ENCODE measurements around the gene SOD1.
"Not testable (repeated sequence)": the region's sequence is repeated elsewhere in the genome, so short reads cannot be mapped to it uniquely, and the experiment has no call there.

The SOD1 gene

DNA sequence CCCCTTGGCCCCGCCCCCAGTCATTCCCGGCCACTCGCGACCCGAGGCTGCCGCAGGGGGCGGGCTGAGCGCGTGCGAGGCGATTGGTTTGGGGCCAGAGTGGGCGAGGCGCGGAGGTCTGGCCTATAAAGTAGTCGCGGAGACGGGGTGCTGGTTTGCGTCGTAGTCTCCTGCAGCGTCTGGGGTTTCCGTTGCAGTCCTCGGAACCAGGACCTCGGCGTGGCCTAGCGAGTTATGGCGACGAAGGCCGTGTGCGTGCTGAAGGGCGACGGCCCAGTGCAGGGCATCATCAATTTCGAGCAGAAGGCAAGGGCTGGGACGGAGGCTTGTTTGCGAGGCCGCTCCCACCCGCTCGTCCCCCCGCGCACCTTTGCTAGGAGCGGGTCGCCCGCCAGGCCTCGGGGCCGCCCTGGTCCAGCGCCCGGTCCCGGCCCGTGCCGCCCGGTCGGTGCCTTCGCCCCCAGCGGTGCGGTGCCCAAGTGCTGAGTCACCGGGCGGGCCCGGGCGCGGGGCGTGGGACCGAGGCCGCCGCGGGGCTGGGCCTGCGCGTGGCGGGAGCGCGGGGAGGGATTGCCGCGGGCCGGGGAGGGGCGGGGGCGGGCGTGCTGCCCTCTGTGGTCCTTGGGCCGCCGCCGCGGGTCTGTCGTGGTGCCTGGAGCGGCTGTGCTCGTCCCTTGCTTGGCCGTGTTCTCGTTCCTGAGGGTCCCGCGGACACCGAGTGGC, at the start of gene SOD1:
Gene SOD1, plus strand, starts transcription at position 158 of the 723 bp plus-strand sequence. Its CDS starts 77 bp downstream, at position 235.
- peak; percentile 95 for DNase-seq (ENCODE audit: low spot score)

DNA sequence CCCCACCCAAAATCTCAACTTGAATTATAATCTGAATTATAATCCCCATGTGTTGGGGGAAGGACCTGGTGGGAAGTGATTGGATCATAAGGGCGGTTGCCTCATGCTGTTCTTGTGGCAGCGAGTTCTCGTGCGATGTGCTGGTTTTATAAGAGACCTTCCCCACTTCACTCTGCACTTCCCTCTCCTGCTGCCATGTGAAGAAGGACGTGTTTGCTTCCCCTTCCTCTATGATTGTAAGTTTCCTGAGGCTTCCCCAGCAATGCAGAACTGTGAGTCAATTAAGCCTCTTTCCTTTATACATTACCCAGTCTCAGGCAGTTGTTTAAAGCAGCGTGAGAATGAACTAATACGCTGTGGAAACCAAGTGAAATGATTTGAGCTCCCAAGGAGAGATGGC, 48.0 kb upstream of the SOD1 start:
- no peak for DNase-seq (ENCODE audit: low spot score)

DNA sequence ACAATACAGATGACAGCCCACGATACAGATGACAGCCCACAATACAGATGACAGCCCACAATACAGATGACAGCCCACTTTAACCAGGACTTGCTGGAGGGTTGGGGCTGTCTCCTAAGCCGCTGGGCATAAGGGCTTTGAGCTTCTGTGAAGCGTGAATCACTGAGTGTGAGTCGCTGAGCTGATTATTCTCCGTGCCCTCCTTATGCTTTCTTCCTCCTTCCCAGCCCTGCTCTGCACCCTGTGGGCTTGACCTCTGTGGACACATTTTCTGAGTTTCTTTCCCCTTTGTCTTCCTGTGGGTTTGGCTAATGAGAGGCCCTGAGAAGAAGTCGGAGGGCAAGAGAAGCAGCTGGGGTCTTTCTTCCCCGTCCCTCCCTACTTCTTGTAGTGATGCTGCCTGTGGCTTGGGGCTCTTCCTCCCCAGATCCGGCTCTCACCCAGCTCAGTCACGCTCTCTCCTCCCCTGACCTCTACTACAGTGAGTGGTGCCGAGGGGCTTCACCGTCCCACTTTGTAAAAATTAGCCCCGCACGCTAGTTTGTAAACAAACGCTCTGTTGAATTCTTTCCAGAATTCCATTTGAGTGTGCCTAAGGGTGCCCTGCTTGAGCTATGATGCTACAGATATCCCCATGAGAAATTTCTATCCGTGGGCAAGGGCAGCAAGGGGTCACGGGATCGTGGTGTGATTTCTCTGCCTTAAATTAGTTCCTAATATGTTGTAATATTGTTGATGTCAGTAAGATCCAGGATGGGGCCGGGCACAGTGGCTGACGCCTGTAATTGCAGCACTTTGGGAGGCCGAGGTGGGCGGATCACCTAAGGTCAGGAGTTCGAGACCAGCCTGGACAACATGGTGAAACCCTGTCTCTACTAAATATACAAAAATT, 46.4 kb upstream of the SOD1 start:
- no peak for DNase-seq (ENCODE audit: low spot score)

DNA sequence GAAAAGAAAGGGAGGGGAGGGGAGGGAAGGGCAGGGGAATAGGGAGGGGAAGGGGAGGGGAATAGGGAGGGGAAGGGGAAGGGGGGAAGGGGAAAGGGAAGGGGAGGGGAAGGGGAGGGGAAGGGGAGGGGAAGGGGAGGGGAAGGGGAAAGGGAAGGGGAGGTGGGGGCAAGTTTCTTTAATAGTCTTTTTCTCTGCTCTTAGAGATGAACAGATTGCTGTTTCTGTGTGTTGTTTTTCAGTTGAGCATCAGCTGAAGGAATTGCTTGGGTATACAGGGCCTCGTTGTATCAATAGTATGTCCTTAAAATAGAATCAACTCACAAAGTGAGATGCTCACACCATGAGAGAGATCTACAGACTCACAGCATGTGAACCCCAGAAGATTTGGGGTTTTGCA, 44.8 kb upstream of the SOD1 start:
- DNase-seq (ENCODE audit: low spot score): no peak

DNA sequence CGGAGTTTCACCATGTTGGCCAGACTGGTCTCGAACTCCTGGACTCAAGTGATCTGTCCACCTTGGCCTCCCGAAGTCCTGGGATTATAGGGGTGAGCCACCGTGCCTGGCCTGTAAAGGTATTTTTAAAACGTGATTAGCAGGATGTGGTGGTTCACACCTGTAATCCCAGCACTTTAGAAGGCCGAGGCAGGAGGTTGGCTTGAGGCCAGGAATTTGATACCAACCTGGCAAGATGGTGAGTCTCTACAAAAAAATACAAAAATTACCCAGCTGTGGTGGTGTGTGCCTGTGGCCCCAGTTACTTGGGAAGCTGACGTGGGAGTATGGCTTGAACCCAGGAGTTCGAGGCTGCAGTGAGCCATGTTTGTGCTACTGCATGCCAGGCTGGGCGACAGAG, 43.3 kb upstream of the SOD1 start:
- DNase-seq (ENCODE audit: low spot score): no peak

DNA sequence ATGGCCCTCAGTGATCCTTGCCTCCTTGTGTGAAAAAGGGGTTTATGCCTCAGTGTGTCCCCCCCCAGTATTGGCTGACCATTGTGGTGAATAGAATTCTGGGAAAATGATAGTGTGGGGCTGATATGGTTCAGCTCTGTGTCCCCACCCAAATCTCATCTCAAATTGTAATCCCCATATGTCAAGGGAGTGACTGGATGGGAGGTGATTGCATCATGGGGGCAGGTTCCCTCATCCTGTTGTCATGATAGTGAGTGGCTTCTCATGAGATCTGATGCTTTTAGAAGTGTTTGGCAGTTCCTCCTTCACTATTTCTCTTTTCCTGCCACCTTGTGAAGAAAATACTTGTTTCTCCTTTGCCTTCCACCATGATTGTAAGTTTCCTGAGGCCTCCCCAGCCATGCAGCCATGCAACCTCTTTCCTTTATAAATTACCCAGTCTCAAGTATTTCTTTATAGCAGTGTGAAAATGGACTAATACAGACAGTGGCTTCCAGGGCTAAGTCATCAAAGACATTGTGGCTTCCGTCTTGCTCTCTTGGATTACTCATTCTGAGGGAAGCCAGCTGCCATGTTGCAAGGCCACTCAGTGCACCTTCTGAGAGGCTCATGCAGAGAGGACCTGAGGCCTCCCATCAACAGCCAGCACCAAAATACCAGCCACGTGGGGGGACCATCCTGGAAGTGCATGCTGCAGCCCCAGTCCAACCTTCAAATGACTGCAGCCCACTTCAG, 40.6 kb upstream of the SOD1 start:
- no peak for DNase-seq (ENCODE audit: low spot score)

DNA sequence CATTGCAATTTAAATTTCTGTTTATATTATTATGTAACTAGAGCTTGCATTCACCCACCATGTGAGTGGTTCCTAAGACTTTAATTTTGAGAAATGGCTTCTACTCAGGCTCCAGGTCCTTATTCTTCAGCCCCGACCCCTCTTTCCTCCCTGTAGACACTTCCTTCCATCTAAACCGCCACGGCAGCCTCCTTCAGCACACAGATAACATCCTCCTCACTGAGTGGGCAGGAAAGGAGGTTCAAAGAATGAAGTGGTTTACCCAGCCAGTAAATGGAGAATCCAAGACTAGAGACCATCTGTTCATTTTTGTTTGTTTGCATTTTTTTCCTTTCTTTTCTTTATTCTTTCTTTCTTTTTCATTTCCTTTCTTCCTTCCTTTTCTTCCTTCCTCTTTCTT, 37.1 kb upstream of the SOD1 start:
- DNase-seq (ENCODE audit: low spot score): no peak

DNA sequence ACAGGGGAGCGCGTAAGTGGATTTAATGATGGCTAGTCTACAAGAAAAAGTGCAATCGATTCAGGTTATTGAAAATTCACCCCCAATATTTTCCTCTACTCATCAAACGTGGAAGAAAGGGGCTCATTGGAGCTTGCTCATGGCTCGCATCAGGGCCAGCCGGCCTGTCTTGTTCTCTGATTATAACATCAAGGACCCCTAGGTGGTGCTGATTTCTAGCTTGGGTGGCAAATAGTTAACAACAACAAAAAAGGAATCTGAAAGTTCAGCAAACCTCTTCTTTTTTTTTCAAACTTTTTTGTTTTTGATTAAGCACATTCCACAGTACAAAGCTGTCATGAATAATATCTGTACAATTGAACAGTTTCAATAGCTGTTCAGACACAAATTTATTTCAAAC, 35.8 kb upstream of the SOD1 start:
- DNase-seq (ENCODE audit: low spot score): no peak

DNA sequence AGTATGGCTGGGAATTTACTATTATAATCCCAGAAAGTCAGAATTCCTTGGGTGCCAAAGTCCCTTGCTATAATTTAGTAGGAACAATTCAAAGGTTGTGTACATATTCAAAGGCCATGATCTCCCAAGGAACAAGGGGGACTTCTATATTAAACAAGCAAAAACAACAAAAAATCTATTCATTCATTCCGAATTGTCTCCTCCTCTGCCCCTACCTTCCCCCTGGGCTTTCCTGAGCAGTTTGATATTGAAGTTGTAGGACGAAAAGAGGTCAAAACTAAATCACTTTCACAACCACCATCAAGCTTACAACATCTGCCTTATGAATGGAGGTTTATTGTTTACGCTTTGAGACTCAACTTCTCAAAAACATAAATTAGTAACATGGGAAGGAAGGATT, 35.3 kb upstream of the SOD1 start:
- DNase-seq (ENCODE audit: low spot score): no peak

DNA sequence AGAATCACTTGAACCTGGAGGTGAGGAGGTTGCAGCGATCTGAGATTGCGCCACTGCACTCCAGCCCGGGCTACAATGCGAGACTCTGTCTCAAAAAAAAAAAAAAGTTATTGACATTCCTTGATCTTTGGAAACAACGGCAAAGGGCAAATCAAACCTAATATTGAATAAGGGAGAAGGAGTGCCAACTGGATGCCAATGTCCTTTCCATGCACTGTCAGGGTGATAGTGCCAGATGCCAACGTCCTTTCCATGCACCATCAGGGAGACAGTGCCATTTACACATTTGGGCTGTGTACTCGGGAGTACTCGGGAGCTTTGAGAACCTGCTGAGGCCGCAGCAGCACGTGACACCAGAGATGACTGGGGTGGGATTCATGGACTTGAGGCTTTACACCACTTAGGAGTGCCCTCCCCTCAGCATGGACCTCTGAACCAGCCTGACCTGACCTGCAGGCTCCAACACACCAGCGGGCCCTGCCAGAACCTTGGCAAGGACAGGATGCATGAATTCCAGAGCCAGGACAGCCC, 34.5 kb upstream of the SOD1 start:
- no peak for DNase-seq (ENCODE audit: low spot score)

DNA sequence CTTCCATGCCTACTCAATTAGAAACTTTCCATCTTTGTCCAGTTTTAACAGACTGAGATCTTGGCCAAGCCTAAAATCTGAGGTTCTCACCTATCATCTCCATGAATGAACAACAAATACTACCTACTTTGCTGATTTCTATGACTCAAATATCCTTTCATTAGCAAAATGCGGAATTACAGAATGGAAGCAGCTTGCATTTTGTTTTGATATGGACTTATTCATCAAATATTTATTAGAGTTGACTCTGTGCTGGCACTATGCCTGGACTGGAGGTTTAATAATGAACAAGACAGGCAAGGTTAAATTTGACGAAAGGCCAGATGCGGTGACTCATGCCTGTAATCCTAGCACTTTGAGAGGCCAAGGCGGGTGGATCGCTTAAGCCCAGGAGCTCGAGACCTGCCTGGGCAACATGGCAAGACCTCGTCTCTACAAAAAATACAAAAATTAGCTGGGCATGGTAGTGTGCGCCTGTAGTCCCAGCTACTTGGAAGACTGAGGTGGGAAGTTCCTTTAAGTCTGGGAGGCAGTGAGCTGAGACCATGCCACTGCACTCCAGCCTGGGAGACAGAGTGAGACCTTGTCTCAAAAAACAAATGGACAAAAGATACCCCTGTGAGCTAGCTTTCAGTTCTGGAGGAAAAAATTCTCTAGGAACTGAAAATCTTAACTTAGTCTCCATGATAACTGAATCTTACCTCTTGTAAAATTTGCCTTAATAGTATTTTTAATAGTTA, 29.4 kb upstream of the SOD1 start:
- no peak for DNase-seq (ENCODE audit: low spot score)

DNA sequence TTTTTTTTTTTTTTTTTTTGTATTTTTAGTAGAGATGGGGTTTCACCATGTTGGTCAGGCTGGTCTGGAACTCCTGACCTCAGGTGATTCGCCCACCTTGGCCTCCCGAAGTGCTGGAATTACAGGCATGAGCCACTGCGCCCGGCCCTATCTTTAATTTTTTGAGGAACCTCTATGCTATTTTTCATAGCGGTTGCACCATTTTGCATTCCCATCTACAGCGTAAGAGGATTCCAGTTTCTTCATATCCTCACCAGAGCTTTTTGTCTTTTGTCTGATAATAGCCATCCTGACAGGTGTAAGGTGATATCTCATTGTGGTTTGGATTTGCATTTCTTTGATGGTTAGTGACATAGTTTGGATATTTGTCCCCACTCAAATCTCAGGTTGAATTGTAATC, 27.6 kb upstream of the SOD1 start:
- not testable (repeated sequence) for DNase-seq (ENCODE audit: low spot score)

DNA sequence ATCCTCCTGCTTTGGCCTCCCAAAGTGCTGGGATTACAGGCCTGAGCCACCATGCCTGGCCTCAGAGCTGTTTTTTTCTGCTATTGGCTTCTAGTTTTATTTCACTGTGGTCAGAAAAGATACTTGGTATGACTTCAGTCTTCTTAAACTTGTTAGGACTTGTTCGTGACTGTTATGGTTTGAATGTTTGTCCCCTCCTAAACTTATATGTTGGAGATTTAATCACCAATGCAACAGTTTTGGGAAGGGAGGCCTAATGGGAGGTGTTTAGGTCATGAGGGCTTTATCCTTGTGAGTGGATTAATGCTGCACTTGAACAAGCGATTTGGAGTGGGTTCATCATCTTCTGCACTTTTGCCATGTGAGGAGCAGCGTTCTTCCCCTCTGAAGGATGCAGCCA, 24.5 kb upstream of the SOD1 start:
- DNase-seq (ENCODE audit: low spot score): no peak

DNA sequence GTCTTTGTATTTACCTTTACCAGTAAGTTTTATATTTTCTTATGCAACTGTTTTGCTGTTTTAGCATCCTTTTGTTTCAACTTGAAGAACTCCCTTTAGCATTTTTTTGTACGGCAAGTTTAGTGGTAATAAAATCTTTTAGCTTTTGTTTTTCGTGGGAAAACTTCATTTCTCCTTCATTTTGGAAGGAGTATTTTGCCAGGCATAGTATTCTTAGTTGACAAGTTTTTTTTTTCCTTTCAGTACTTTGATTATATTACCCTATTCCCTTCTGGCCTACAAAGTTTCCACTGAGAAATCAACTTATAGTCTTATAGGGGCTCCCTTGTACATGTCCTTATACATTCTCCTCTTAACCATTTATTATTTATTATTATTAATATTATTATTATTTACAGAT, 22.6 kb upstream of the SOD1 start:
- no peak for DNase-seq (ENCODE audit: low spot score)

DNA sequence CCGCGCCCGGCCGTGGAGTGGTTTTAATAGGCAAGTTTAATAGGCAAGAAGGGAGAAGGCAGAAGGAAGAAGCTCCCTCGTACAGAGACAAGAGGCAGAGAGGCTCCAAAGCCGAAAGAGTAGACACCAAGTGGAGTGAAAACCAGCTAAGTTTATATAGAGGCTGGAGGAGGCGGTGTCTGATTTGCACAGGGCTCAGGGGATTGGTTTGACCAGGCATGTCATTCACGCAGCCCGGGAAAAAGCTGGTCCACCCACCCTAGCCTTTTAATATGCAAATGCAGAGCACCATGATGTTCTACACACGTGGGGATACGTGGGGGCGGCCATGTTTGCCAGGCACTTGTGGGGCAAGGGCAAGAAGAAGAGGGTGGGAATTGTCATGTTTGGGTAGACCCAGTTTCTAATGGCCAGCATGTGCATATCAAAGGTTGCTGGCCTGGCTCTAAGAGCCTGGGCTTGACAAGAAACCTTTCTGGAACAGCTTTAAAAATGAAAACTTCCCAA, 18.0 kb upstream of the SOD1 start:
- DNase-seq (ENCODE audit: low spot score): no peak

DNA sequence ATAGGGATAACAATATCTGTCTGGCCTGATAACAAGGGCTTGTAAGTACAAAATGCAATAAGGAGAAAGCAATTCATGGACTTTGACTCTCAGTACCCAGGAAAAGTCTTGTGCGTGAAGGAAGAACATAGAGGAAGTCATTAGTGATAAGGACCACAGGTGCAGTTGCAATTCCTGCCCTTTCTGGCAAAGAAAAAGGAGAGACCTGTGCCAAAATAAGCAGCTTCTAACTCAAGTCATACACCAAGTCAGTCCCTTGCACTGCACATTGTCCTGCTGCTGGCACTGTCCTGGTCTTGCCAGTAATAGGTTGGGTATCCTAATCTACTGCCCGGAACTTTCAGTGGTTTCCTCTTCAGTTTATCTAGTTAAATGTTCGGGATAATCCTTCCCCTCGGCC, 14.8 kb upstream of the SOD1 start:
- DNase-seq (ENCODE audit: low spot score): no peak

DNA sequence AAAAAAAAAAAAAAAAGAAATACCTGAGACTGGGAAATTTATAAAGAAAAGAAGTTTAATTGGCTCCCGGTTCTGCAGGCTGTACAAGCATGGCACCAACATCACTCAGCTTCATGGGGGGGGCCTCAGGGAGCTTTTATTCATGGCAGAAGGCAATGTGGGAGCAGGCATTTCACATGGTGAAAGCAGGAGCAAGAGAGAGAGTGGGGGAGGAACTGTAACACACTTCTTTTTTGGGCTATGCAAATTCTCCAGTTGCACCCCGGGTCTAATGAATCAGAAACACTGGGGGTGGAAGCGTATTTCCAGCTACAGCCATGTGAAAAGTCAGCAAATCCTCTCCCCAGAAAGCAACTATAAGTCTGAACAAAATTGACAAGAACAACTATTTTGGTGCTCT, 11.8 kb upstream of the SOD1 start:
- DNase-seq (ENCODE audit: low spot score): no peak

DNA sequence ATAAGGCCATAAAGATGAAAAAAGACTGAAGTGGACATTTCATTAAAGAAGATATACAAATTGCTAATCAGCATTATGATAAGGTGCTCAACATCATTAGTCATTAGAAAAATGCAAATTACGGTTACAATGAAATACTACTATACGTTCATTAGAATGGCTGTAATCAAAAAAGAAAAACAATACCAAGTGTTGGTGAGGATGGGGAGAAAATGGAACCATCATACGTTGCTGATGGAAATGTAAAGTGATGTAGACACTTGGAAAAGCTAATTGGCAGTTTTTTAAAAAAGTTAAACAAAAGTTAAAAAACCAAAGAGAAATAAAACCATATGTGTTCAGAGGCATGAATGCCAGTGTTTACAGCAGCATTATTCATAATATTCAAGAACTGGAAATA, 8.6 kb upstream of the SOD1 start:
- DNase-seq (ENCODE audit: low spot score): no peak

DNA sequence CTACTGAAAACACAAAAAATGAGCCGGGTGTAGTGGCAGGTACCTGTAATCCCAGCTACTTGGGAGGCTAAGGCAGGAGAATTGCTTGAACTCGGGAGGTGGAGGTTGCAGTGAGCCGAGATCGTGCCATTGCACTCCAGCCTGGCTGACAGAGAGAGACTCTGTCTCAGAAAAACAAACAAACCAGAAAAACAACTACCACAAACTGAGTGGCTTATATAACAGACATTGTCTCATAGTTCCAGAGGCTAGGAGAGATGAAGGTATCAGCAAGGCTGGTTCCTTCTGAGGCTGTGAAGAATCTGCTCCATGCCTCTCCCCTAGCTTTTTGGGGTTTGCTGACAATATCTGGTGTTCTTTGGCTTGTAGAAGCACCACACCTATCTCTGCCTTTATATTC, 8.0 kb upstream of the SOD1 start:
- not testable (repeated sequence) for DNase-seq (ENCODE audit: low spot score)

DNA sequence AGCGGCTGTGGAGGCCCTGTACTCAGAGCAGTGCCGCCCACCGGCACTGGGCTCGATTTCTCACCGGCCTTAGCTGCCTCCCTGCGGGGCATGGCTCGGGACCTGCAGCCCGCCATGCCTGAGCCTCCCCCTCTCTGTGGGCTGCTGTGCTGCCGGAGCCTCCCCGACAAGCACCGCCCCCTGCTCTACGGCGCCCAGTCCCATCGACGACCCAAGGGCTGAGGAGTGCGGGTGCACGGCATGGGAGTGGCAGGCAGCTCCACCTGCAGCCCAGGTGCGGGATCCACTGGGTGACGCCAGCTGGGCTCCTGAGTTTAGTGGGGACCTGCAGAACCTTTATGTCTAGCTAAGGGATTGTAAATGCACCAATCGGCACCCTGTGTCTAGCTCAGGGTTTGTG, 5.2 kb upstream of the SOD1 start:
- no peak for DNase-seq (ENCODE audit: low spot score)

DNA sequence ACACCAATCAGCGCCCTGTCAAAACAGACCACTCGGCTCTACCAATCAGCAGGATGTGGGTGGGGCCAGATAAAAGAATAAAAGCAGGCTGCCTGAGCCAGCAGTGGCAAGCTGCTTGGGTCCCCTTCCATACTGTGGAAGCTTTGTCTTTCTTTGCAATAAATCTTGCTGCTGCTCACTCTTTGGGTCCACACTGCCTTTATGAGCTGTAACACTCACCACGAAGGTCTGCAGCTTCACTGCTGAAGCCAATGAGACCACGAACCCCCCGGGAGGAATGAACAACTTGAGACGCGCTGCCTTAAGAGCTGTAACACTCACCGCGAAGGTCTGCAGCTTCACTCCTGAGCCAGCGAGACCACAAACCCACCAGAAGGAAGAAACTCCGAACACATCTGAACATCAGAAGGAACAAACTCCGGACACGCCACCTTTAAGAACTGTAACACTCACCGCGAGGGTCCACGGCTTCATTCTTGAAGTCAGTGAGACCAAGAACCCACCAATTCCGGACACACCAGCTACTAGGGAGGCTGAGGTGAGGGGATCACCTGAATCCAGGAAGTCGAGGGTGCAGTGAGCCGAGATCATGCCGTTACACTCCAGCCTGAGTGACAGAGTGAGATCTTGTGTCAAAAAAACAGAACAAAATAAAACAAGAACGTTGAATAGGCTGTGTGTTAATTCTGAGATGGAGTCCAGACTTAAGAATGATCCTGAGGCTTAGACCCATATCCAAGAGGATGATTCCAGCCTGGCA, 4.5 kb upstream of the SOD1 start:
- not testable (repeated sequence) for DNase-seq (ENCODE audit: low spot score)
